A549 (cell line): Measurements from ENCODE around the gene PTPN4. TPM values are rescaled to one million over a fixed set of nuclear protein-coding genes. Genes with fewer than 3 reads are reported as not detected.

Source experiments
- ATAC-seq, 2 experiments: fragments of 200-7000 bp in 1 of 2; fragments of >200 bp in 1 of 2; cut with Nextera tagmentation in 1 of 2; cut with Tn5 transposase in 1 of 2; 3 replicates each; pipeline versions ENCODE4 v1.8.0 to v1.9.1; 2018 to 2020; ENCODE audit warnings: mild to moderate bottlenecking in 1 of 2, moderate library complexity in 1 of 2
- CTCF ChIA-PET: fragments of 300-600 bp; sonication (Branson Sonifier 250); formaldehyde crosslinking; extraction: SDS; loops from one replicate; lab custom pipeline; 2021; ENCODE audit warnings: antibody characterized with exemption, inconsistent platforms; lab: Yijun Ruan, JAX
- POLR2A ChIA-PET: fragments of 350-600 bp; formaldehyde crosslinking; extraction: SDS; loops from one replicate; lab custom pipeline; 2021; ENCODE audit warnings: antibody characterized with exemption, inconsistent platforms; lab: Yijun Ruan, JAX
- DNase-seq, 2 experiments: peaks; one replicate each; pipeline versions ENCODE4 v3.0.0 to v3.0.0-alpha.2; 2011 to 2016; ENCODE audit warnings: low read depth in 1 of 2, low spot score in 1 of 2
- FAIRE-seq: peaks from 2 replicates; lab custom pipeline; 2011; peaks lifted over from hg19 to GRCh38; lab: Jason Lieb, UNC
- H3K27ac ChIP-seq, 2 experiments: fragments of >200 bp; sonication (Bioruptor Twin); formaldehyde crosslinking; 3 replicates each; pipeline ENCODE4 v1.5.1; 2016 to 2017
- H3K4me1 ChIP-seq: fragments of >200 bp; sonication (Bioruptor Twin); formaldehyde crosslinking; 3 replicates; pipeline ENCODE4 v1.6.1; 2016
- H3K4me2 ChIP-seq: fragments of >200 bp; sonication (Bioruptor Twin); formaldehyde crosslinking; 3 replicates; pipeline ENCODE4 v1.6.1; 2016
- H3K4me3 ChIP-seq: fragments of >200 bp; sonication (Bioruptor Twin); formaldehyde crosslinking; 3 replicates; pipeline ENCODE4 v1.5.1; 2016
- H3K9me3 ChIP-seq: fragments of >200 bp; sonication (Bioruptor Twin); formaldehyde crosslinking; 3 replicates; pipeline ENCODE4 v1.6.1; 2016
- CBX2 ChIP-seq: fragments of 200-600 bp; sonication (generic); IDR thresholded peaks from 2 replicates; pipeline ENCODE4 v1.6.1; 2016; ENCODE audit warnings: low read depth, mild to moderate bottlenecking, borderline replicate concordance
- CBX8 ChIP-seq: fragments of 200-600 bp; sonication (generic); IDR thresholded peaks from 2 replicates; pipeline ENCODE4 v1.6.1; 2016
- CEBPB ChIP-seq, 2 experiments: fragments of >200 bp in 1 of 2; sonication (Bioruptor Twin) in 1 of 2; formaldehyde crosslinking in 1 of 2; IDR thresholded peaks; 2 replicates each; pipeline ENCODE4 v1.6.1; 2012 to 2016
- CHD2 ChIP-seq: fragments of 150-350 bp; IDR thresholded peaks from 2 replicates; pipeline ENCODE4 v1.6.1; 2014; ENCODE audit warnings: low read length; ENCODE audit not compliant: partially characterized antibody
- CTCF ChIP-seq: fragments of >200 bp; sonication (Bioruptor Twin); formaldehyde crosslinking; IDR thresholded peaks from 3 replicates; pipeline ENCODE4 v1.5.1; 2016
- ELK1 ChIP-seq: fragments of 150-350 bp; IDR thresholded peaks from 2 replicates; pipeline ENCODE4 v1.6.1; 2014; ENCODE audit warnings: low read depth, mild to moderate bottlenecking, low read length
- EP300 ChIP-seq, 2 experiments: fragments of >200 bp; sonication (Bioruptor Twin); formaldehyde crosslinking; IDR thresholded peaks; 2 replicates in 1 of 2; 3 replicates in 1 of 2; pipeline ENCODE4 v1.6.1; 2016 to 2017
- ESRRA ChIP-seq: fragments of 150-350 bp; IDR thresholded peaks from 2 replicates; pipeline ENCODE4 v1.6.1; 2014; ENCODE audit warnings: mild to moderate bottlenecking, low read length, borderline replicate concordance
- FOSB ChIP-seq: fragments of 250-450 bp; sonication (Bioruptor Pico); IDR thresholded peaks from 2 replicates; pipeline ENCODE4 v1.5.0; 2020; ENCODE audit warnings: mild to moderate bottlenecking, moderate library complexity
- FOSL2 ChIP-seq, 2 experiments: fragments of 450-650 bp in 1 of 2; fragments of >200 bp in 1 of 2; sonication (Bioruptor Twin) in 1 of 2; formaldehyde crosslinking; IDR thresholded peaks; 2 replicates each; pipeline versions ENCODE4 v1.5.0 to v1.6.1; 2016 to 2020; ENCODE audit warnings: mild to moderate bottlenecking in 1 of 2, moderate library complexity in 1 of 2
- FOXS1 ChIP-seq: fragments of 250-450 bp; sonication (Bioruptor Pico); IDR thresholded peaks from 2 replicates; pipeline ENCODE4 v1.5.0; 2020; ENCODE audit warnings: mild to moderate bottlenecking, moderate library complexity
- HEYL ChIP-seq: fragments of 250-450 bp; sonication (Bioruptor Pico); IDR thresholded peaks from 2 replicates; pipeline ENCODE4 v1.8.0; 2021; ENCODE audit warnings: mild to moderate bottlenecking, moderate library complexity
- HOXA7 ChIP-seq: fragments of 250-450 bp; sonication (Bioruptor Pico); IDR thresholded peaks from 2 replicates; pipeline ENCODE4 v1.5.0; 2020; ENCODE audit warnings: mild to moderate bottlenecking, moderate library complexity
- KDM1A ChIP-seq: fragments of 200-600 bp; sonication (generic); IDR thresholded peaks from 2 replicates; pipeline ENCODE4 v1.6.1; 2016; ENCODE audit warnings: low read depth, mild to moderate bottlenecking
- MAZ ChIP-seq: fragments of 150-350 bp; IDR thresholded peaks from 2 replicates; pipeline ENCODE4 v1.6.1; 2014; ENCODE audit warnings: antibody characterized with exemption, low read depth, low read length, borderline replicate concordance
- PBX3 ChIP-seq: IDR thresholded peaks from 2 replicates; pipeline ENCODE4 v1.6.1; 2012
- POLR2AphosphoS2 ChIP-seq: conservative IDR thresholded peaks from 2 replicates; pipeline ENCODE4 v1.6.1; 2012; ENCODE audit warnings: low read length, improper control_type of control experiment, inconsistent platforms
- SMC3 ChIP-seq: fragments of >200 bp; sonication (Bioruptor Twin); formaldehyde crosslinking; IDR thresholded peaks from 3 replicates; pipeline ENCODE4 v1.6.1; 2018; ENCODE audit warnings: inconsistent platforms
- ZSCAN20 ChIP-seq: fragments of 250-450 bp; sonication (Bioruptor Pico); IDR thresholded peaks from 2 replicates; pipeline ENCODE4 v1.8.0; 2022; ENCODE audit warnings: mild to moderate bottlenecking, moderate library complexity
- WGBS: methylation state at CpG from one replicate; pipeline ENCODE4 v1.1.6; 2017; ENCODE audit errors: missing lambda C conversion rate; 5-methylcytosine and 5-hydroxymethylcytosine counted together
- polyA plus RNA-seq, 4 experiments: library from polyadenylated mRNA; depleted of rRNA in 3 of 4; stranded (reverse); fragments of >200 nt; fragmentation: RNase III in 1 of 4; extraction: RNeasy Plus Mini Kit Qiagen cat#74134 plus additional on column Dnase treatment in 1 of 4; gene quantifications; 2 replicates in 3 of 4; 3 replicates in 1 of 4; pipeline ENCODE4 v1.2.3, GENCODE V29; 2011 to 2017

Gene PTPN4
- polyA plus RNA-seq, 2 of the 4 experiments (the other 2 are of a cell fraction): 14.5 to 36.6 TPM

GRCh38 chr2:120001471-120001870 lies 241.7 kb downstream of the PTPN4 start:
- Histone ChIP-seq H3K4me3 (no peak overlapping the region), H3K9me3 (no peaks in the 10 kb centered on the region), H3K4me2 (no peak overlapping the region), H3K27ac (no peak overlapping the region), H3K4me1 (peaks cover under 1% of the 10 kb centered on the region; the same call in 1 of the 3 replicates)
- FAIRE-seq (no peak), DNase-seq (no peak), ATAC-seq (no peak)
- no peak for TF ChIP-seq FOSB
- no peak for TF ChIP-seq PBX3
- TF ChIP-seq HEYL (CRISPR knock-in tag): no peak
- no peak for TF ChIP-seq POLR2AphosphoS2
- no peak for TF ChIP-seq CHD2
- TF ChIP-seq CTCF: no peak
- no peak for TF ChIP-seq MAZ
- TF ChIP-seq CEBPB (IDR thresholded peaks at IDR 0.05): no peak
- no peak for TF ChIP-seq ELK1
- no peak for TF ChIP-seq HOXA7 (CRISPR knock-in tag)
- TF ChIP-seq CBX8: no peak
- no peak for TF ChIP-seq ESRRA
- TF ChIP-seq FOSL2 (IDR thresholded peaks at IDR 0.05): no peak
- no peak for TF ChIP-seq FOSL2 (CRISPR knock-in tag; IDR thresholded peaks at IDR 0.05)
- no peak for TF ChIP-seq ZSCAN20 (CRISPR knock-in tag)
- TF ChIP-seq FOXS1 (CRISPR knock-in tag): no peak
- TF ChIP-seq KDM1A: no peak
- no peak for TF ChIP-seq EP300 (IDR thresholded peaks at IDR 0.05)
- no peak for TF ChIP-seq SMC3
- no peak for TF ChIP-seq CBX2
- POLR2A ChIA-PET: no interaction called here
- CTCF ChIA-PET: no interaction called here
- 91% methylated on average over 1 of the region's 1 CpG for WGBS

GRCh38 chr2:120004254-120004653 lies 244.5 kb downstream of the PTPN4 start:
- Histone ChIP-seq H3K4me1 (no peaks in the 10 kb centered on the region), H3K27ac (no peak overlapping the region), H3K9me3 (no peaks in the 10 kb centered on the region), H3K4me3 (no peak overlapping the region), H3K4me2 (no peak overlapping the region)
- FAIRE-seq: no peak
- POLR2A ChIA-PET: no interaction called here
- no peak for ATAC-seq
- CTCF ChIA-PET: no interaction called here
- TF ChIP-seq ZSCAN20 (CRISPR knock-in tag): no peak
- DNase-seq: no peak

GRCh38 chr2:120005834-120006521 lies 246.3 kb downstream of the PTPN4 start:
- WGBS: 79% methylated on average over 11 of the region's 11 CpGs
- H3K9me3 ChIP-seq: no peaks in the 10 kb centered on the region
- ChIA-PET POLR2A (no interaction called here), CTCF (no interaction called here)
- FAIRE-seq (no peak), DNase-seq (no peak), ATAC-seq (no peak)
- no peak overlapping the region for H3K4me2 ChIP-seq
- no peak overlapping the region for H3K27ac ChIP-seq
- no peak overlapping the region for H3K4me3 ChIP-seq
- TF ChIP-seq EP300 (IDR thresholded peaks at IDR 0.05): no peak
- TF ChIP-seq FOXS1 (CRISPR knock-in tag): no peak
- H3K4me1 ChIP-seq: no peaks in the 10 kb centered on the region
